BLaER1 treated with 17β-estradiol and CSF1 and Interleukin-3, amounts not matched to agents 10 nM and 100 nM (cell line): ENCODE results near the gene ZER1.

Experiments used
- H3K27ac ChIP-seq, 11 experiments: shearing (Covaris generic); formaldehyde crosslinking; 2 replicates each; pipeline ENCODE4 v1.8.1; 2022
- H3K27me3 ChIP-seq, 11 experiments: shearing (Covaris generic); formaldehyde crosslinking; 2 replicates each; pipeline ENCODE4 v1.8.1; 2022
- H3K36me3 ChIP-seq, 11 experiments: shearing (Covaris generic); formaldehyde crosslinking; 2 replicates each; pipeline ENCODE4 v1.8.1; 2022
- H3K4me1 ChIP-seq, 10 experiments: shearing (Covaris generic); formaldehyde crosslinking; 2 replicates each; pipeline ENCODE4 v1.8.1; 2022
- H3K4me2 ChIP-seq, 11 experiments: shearing (Covaris generic); formaldehyde crosslinking; 2 replicates each; pipeline ENCODE4 v1.8.1; 2022
- H3K4me3 ChIP-seq, 10 experiments: shearing (Covaris generic); formaldehyde crosslinking; 2 replicates each; pipeline ENCODE4 v1.8.1; 2022
- H3K9ac ChIP-seq, 11 experiments: shearing (Covaris generic); formaldehyde crosslinking; 2 replicates each; pipeline ENCODE4 v1.8.1; 2022
- H3K9me3 ChIP-seq, 11 experiments: shearing (Covaris generic); formaldehyde crosslinking; replicated peaks in 1 of 11; 2 replicates each; pipeline ENCODE4 v1.8.1; 2022
- H4K20me1 ChIP-seq, 11 experiments: shearing (Covaris generic); formaldehyde crosslinking; 2 replicates each; pipeline ENCODE4 v1.8.1; 2022
- Cebpa-rat ChIP-seq, 11 experiments: shearing (Covaris generic); IDR thresholded peaks; 2 replicates each; pipeline ENCODE4 v1.8.1; 2022

ZER1 gene

DNA sequence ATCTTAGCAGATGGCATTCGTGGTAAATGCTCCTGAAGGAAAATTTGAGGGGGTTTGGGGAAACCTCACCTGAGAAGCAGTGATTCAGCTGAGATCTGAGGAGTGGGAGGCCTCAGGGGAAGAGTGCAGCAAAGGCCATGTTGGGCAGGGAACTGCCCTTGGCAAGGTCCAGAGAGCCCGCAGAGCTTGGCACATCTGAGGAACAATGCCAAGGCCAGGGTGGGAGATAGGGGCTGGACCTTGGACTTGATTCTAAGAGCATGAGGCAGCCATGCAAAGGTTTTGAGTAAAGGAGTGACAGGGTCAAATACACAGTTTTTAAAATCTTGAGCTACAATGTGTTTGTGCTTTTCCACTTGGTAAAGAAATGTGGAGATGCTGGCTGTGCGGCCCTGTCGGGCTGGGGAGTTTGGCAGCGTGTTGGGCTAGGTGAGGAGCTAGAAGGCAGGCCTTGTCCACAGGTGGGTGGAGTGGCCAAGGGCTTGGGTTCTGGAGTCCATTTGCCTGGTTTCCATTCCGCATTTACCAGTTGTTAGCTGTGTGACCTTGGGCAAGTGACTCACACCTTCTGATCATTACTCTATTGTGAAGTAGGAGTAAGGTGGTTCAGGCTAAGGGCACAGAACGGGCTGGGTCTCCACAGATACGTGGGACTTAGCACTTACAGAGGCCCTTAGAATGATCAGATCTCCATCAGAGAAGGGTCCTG is 21.4 kb upstream of the ZER1 start:
- no peak overlapping the region for H3K4me2 ChIP-seq
- TF ChIP-seq Cebpa-rat (IDR thresholded peaks at IDR 0.05) = no peak
- no peak overlapping the region for H3K27ac ChIP-seq
- H3K36me3 ChIP-seq = peaks cover 77 to 99% (median 90%) of the 10 kb centered on the region in 11 experiments
- no peaks in the 10 kb centered on the region for H3K27me3 ChIP-seq
- peak overlapping the region in 1 of 11 experiments; percentile 14; a peak in 1 of 22 replicates for H3K9ac ChIP-seq
- H3K4me3 ChIP-seq = no peak overlapping the region
- H3K4me1 ChIP-seq = peaks cover 8 to 12% (median 11%) of the 10 kb centered on the region in 10 experiments
- peaks cover 0 to 43% (median 17%) of the 10 kb centered on the region in 11 experiments; a peak in 11 of 22 replicates for H4K20me1 ChIP-seq
- H3K9me3 ChIP-seq = no peaks in the 10 kb centered on the region

DNA sequence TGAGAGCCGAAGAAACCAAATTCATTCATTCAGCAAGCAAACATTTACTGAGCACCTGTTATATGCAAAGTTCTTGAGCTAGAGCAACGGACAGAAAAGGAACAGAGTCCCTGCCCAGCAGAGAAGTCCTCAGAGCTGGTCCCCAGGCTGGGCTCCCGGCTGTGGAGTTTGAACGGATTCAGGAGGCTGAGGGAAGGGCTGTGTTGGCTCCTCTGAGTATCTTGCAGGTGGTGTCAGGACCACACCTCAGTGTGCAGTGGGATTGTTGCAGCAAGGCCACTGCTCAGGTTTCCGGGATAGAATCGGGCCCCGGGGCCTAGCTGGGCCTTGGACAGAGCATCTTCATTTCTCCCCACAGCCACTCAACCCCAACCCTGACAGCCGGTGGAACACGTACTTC is 20.4 kb upstream of the ZER1 start:
- H3K9me3 ChIP-seq = no peaks in the 10 kb centered on the region
- no peak overlapping the region for H3K27ac ChIP-seq
- TF ChIP-seq Cebpa-rat (IDR thresholded peaks at IDR 0.05) = no peak
- H3K9ac ChIP-seq = peak overlapping the region in 2 of 11 experiments; percentile 2 to 22; a peak in 2 of 22 replicates
- peaks cover 0 to 43% (median 17%) of the 10 kb centered on the region in 11 experiments; a peak in 11 of 22 replicates for H4K20me1 ChIP-seq
- H3K4me1 ChIP-seq = peaks cover 13 to 16% (median 14%) of the 10 kb centered on the region in 10 experiments
- no peaks in the 10 kb centered on the region for H3K27me3 ChIP-seq
- H3K36me3 ChIP-seq = peaks cover 67 to 89% (median 80%) of the 10 kb centered on the region in 11 experiments
- H3K4me2 ChIP-seq = no peak overlapping the region
- no peak overlapping the region for H3K4me3 ChIP-seq

DNA sequence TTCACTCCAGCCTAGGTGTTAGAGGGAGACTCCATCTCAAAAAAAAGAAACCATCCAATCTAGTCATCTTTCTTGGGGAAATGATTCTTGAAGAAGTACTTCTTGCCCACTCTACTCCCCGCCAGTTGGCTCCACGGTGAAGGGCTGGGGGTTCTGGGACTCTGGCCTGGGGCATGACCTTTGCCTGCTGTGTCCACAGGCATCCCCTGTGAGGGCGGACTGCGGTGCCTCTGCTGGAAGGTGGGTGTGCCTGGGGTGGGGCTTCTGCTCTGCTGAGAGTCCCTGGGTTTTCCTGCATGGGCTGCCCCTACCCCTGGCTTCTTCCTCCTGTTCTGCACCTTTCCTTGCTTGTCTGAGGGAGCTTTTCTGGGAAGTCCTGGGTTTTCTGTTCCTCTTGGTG is 18.8 kb upstream of the ZER1 start:
- Histone ChIP-seq H3K4me1 (peaks cover 19 to 24% (median 22%) of the 10 kb centered on the region in 10 experiments), H3K4me3 (no peak overlapping the region), H3K4me2 (no peak overlapping the region), H3K27ac (no peak overlapping the region), H3K36me3 (peaks cover 55 to 73% (median 67%) of the 10 kb centered on the region in 11 experiments), H3K27me3 (no peaks in the 10 kb centered on the region), H3K9me3 (peaks cover 0 to 11% (median 1%) of the 10 kb centered on the region in 11 experiments; a peak in 6 of 22 replicates), H3K9ac (peak overlapping the region in 2 of 11 experiments; percentile 16 to 23; a peak in 2 of 22 replicates), H4K20me1 (peaks cover 0 to 43% (median 17%) of the 10 kb centered on the region in 11 experiments; a peak in 11 of 22 replicates)
- TF ChIP-seq Cebpa-rat (IDR thresholded peaks at IDR 0.05) = no peak

DNA sequence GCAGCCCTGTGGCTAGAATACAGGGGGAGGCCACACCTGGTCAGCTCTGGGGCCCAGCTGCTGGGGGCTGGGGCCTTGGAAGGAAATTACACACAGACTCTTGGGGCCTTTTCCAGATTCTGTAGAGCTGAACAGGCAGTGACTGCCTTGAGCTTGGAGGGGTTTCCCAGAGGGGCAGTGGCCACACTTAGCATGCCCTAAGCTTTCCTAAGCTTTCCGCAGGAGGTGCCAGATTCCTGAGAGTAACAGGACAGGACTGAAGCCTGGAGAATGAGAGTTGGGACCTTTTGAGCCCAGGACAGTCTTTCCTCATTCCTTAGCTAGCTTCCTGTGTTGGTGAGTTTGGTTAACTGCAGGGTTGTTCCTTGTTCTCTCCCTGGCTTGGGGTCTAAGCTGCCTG is 16.7 kb upstream of the ZER1 start:
- Histone ChIP-seq H3K4me2 (peak overlapping the region; percentile 91 to 99 (median 94)), H3K27ac (peak overlapping the region in 10 of 11 experiments; percentile 5 to 87 (median 81); a peak in 17 of 22 replicates), H3K4me3 (peak overlapping the region; percentile 75 to 98 (median 94)), H3K4me1 (peaks cover 31 to 41% (median 35%) of the 10 kb centered on the region in 10 experiments), H3K27me3 (no peaks in the 10 kb centered on the region), H3K9ac (peak overlapping the region; percentile 76 to 94 (median 88)), H3K9me3 (peaks cover 0 to 14% (median 7%) of the 10 kb centered on the region in 11 experiments; a peak in 6 of 22 replicates), H4K20me1 (peaks cover 0 to 30% (median 4%) of the 10 kb centered on the region in 11 experiments; a peak in 11 of 22 replicates), H3K36me3 (peaks cover 37 to 52% (median 49%) of the 10 kb centered on the region in 11 experiments)
- no peak for TF ChIP-seq Cebpa-rat (IDR thresholded peaks at IDR 0.05)

DNA sequence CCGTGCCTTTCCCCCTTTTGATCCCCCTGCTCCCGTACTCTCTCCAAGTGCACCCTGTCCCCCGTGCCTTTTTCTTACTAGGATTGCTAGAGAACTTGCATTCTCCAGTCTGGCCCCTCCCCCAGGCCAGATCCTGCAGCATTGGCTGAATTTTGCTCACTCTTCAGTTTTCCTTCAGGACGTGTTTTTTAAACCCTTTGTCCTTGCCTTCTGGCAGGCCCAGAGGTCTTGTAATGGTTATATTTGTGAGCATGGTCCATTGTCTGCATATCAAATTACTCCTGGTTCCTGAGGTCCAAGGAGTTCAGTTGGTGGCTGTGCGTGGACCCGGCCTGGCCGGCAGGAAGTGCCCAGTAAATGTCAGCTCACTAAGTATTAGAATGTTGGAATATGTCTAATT is 15.9 kb upstream of the ZER1 start:
- peak overlapping the region in 10 of 11 experiments; percentile 73 to 87 (median 81); a peak in 21 of 22 replicates for H3K27ac ChIP-seq
- peak overlapping the region; percentile 75 to 98 (median 94) for H3K4me3 ChIP-seq
- H3K4me2 ChIP-seq = peak overlapping the region; percentile 91 to 99 (median 94)
- peaks cover 0 to 14% (median 7%) of the 10 kb centered on the region in 11 experiments; a peak in 6 of 22 replicates for H3K9me3 ChIP-seq
- no peak for TF ChIP-seq Cebpa-rat (IDR thresholded peaks at IDR 0.05)
- peaks cover 0 to 24% (median 0%) of the 10 kb centered on the region in 11 experiments; a peak in 8 of 22 replicates for H4K20me1 ChIP-seq
- H3K27me3 ChIP-seq = no peaks in the 10 kb centered on the region
- H3K36me3 ChIP-seq = peaks cover 30 to 45% (median 41%) of the 10 kb centered on the region in 11 experiments
- H3K4me1 ChIP-seq = peaks cover 39 to 49% (median 43%) of the 10 kb centered on the region in 10 experiments
- peak overlapping the region; percentile 76 to 94 (median 88) for H3K9ac ChIP-seq

DNA sequence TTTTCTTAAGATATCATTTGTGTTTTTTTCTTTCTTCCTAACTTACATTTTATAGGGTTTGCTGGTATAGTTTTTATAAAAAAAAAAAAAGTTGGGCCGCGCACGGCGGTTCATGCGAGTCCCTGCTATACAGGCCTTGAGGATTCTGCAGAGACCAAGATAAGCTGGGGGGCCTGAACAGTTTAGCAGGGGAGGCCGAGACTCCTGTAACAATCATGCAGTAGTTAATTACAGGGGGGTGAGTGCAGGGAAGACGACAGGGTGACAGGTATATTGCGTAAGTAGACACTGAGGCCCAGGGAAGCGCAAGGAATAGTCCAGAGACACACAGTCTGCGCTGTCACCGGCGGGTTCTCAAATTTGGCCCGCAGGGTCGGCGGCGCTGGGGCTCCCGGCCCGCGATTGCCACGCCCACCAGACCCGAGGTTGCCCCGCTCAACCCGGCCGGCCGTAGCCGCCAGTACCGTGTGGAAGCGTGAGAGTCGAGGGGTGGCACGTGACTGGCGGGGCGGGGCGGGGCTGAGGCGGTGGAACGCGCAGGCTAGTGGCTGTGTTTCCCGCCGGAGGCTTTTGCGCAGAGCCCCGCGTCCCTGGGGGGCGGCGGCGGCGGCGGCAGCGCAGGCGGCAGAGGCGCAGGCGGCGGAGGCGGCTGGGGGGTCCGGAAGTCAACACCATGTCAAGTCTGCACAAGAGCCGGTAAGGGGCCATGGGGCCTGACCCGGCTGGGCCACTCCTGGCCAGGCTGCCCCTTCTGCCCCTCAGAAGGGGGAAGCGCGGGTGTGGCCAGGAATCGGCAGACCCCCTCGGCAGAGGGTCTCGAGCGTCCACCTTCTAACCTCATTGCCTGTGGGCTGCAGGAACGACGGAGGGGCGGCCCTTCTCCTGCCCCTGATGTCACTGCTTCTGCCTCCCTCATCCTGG is 15.2 kb upstream of the ZER1 start, which contains the start of gene TBC1D13:
Gene TBC1D13 (plus strand): TSS at position 573 of the 921 bp plus-strand sequence. CDS start 101 bp downstream, at position 674.
- peak within 1 kb of the TSS; percentile 76 to 94 (median 88) for H3K9ac ChIP-seq
- H3K4me2 ChIP-seq = peak within 1 kb of the TSS; percentile 91 to 99 (median 94)
- H3K4me1 ChIP-seq = peaks cover 43 to 56% (median 49%) of the 10 kb centered on the region in 10 experiments
- peak in 8 of 11 experiments; percentile 23 to 78 (median 52); a peak in 7 of 22 replicates for TF ChIP-seq Cebpa-rat (IDR thresholded peaks at IDR 0.05)
- peaks cover 22 to 37% (median 34%) of the 10 kb centered on the region in 11 experiments for H3K36me3 ChIP-seq
- peak within 1 kb of the TSS; percentile 75 to 98 (median 94) for H3K4me3 ChIP-seq
- peaks cover 0 to 17% (median 0%) of the 10 kb centered on the region in 11 experiments; a peak in 5 of 22 replicates for H4K20me1 ChIP-seq
- H3K27me3 ChIP-seq = no peaks in the 10 kb centered on the region
- peak within 1 kb of the TSS; percentile 41 to 87 (median 80); a peak in 21 of 22 replicates for H3K27ac ChIP-seq
- peaks cover 0 to 14% (median 7%) of the 10 kb centered on the region in 11 experiments; a peak in 14 of 22 replicates for H3K9me3 ChIP-seq

DNA sequence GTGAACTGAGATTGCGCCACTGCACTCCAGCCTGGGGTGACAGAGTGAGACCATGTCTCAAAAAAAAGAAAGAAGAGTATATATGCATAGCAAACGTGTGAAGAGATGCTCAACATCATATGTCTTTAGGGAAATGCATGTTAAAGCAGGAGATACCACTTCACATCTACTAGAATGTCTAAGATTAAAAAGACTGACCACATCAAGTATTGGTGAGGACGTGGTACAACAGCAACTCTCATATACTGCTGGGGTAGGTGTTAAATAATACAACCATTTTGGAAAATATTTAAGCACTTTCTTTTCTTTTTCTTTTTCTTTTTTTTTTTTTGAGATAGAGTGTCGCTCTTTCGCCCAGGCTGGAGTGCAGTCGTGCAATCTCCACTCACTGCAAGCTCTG is 13.7 kb upstream of the ZER1 start:
- Histone ChIP-seq H4K20me1 (peaks cover 0 to 3% (median 0%) of the 10 kb centered on the region in 11 experiments; a peak in 2 of 22 replicates), H3K36me3 (peaks cover 7 to 22% (median 19%) of the 10 kb centered on the region in 11 experiments), H3K27me3 (no peaks in the 10 kb centered on the region), H3K27ac (peak overlapping the region in 1 of 11 experiments; percentile 82; a peak in 1 of 22 replicates), H3K9me3 (peaks cover 0 to 19% (median 10%) of the 10 kb centered on the region in 11 experiments; a peak in 14 of 22 replicates), H3K4me1 (peaks cover 53 to 66% (median 60%) of the 10 kb centered on the region in 10 experiments), H3K4me2 (no peak overlapping the region), H3K4me3 (no peak overlapping the region), H3K9ac (no peak overlapping the region)
- TF ChIP-seq Cebpa-rat (IDR thresholded peaks at IDR 0.05) = no peak

DNA sequence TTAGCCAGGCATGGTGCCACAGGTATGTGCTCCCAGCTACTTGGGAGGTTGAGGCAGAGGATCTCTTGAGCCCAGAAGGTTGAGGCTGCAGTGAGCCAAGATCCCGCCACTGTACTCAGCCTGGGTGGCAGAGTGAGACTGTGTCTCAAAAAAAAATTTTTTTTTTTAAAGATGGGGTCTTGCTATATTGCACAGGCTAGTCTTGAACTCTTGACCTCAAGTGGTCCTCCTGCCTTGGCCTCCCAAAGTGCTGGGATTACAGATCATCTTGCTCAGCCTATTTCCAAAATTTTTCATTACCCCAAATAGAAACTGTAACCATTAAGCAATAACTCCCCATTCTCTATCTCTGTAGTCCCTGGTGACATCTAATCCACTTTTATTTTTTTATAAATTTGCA is 10.9 kb upstream of the ZER1 start:
- Histone ChIP-seq H3K9ac (no peak overlapping the region; a peak in 1 of 22 replicates), H3K9me3 (peaks cover 5 to 41% (median 16%) of the 10 kb centered on the region in 11 experiments; a peak in 19 of 22 replicates), H3K4me2 (peak overlapping the region in 10 of 11 experiments; percentile 64 to 91 (median 80); a peak in 16 of 22 replicates), H3K4me1 (peaks cover 39 to 51% (median 46%) of the 10 kb centered on the region in 10 experiments), H3K27ac (peak overlapping the region in 8 of 11 experiments; percentile 48 to 84 (median 81); a peak in 13 of 22 replicates), H3K27me3 (no peaks in the 10 kb centered on the region), H3K36me3 (no peaks in the 10 kb centered on the region), H4K20me1 (no peaks in the 10 kb centered on the region), H3K4me3 (no peak overlapping the region)
- no peak for TF ChIP-seq Cebpa-rat (IDR thresholded peaks at IDR 0.05)
